Measurements from ENCODE around the gene TMEM198. TPM values are rescaled to one million over a fixed set of nuclear protein-coding genes. Genes with fewer than 3 reads are reported as not detected.

Gene TMEM198
- total and polyA plus RNA-seq, 2 donors (not counting 3 experiments of a cell fraction or from before 2014, with no cell fraction given), result not detected

- H4K20me1 ChIP-seq (replicated peaks; ENCODE audit: control insufficient read depth, extremely low read depth, insufficient read depth, low read length), result no peaks in the 10 kb centered on the region
- intact Hi-C loops (cut with micrococcal nuclease) (no loop called here), dilution Hi-C loops (cut with MboI; ENCODE audit: extremely low pct_ligation_motif_present, low sequenced_read_pairs) (no loop called here)
- no peaks in the 10 kb centered on the region for H3K79me2 ChIP-seq (ENCODE audit: control insufficient read depth, insufficient read depth, low read length)
- no TSS peak for BruUV-seq (replicated peaks)
- H3K9me3 ChIP-seq (replicated peaks; ENCODE audit: control insufficient read depth, insufficient read depth, low read length), result no peaks in the 10 kb centered on the region
- DNase-seq (ENCODE audit: low read depth, low spot score), result no peak
- no peaks in the 10 kb centered on the region for H3K9me1 ChIP-seq (replicated peaks; ENCODE audit: control insufficient read depth, extremely low read depth, insufficient read depth, low read length)
- H3K36me3 ChIP-seq (ENCODE audit: control insufficient read depth in 2 of 2, extremely low read depth in 1 of 2, insufficient read depth in 2 of 2, low read length in 2 of 2), result no peaks in the 10 kb centered on the region
- no peak for FAIRE-seq
- TF ChIP-seq, protein P1, sequence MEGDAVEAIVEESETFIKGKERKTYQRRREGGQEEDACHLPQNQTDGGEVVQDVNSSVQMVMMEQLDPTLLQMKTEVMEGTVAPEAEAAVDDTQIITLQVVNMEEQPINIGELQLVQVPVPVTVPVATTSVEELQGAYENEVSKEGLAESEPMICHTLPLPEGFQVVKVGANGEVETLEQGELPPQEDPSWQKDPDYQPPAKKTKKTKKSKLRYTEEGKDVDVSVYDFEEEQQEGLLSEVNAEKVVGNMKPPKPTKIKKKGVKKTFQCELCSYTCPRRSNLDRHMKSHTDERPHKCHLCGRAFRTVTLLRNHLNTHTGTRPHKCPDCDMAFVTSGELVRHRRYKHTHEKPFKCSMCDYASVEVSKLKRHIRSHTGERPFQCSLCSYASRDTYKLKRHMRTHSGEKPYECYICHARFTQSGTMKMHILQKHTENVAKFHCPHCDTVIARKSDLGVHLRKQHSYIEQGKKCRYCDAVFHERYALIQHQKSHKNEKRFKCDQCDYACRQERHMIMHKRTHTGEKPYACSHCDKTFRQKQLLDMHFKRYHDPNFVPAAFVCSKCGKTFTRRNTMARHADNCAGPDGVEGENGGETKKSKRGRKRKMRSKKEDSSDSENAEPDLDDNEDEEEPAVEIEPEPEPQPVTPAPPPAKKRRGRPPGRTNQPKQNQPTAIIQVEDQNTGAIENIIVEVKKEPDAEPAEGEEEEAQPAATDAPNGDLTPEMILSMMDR (IDR thresholded peaks at IDR 0.05; ENCODE audit: extremely low read depth in 1 of 2, insufficient read depth in 1 of 2, low read depth in 1 of 2, low read length in 2 of 2), result peak; percentile 37 to 70
- TF ChIP-seq POLR2AphosphoS5 (IDR thresholded peaks at IDR 0.05; ENCODE audit: insufficient read depth, low read depth, low read length) (no peak), POLR2A (IDR thresholded peaks at IDR 0.05; ENCODE audit: low read depth, low read length) (no peak)
- no peak overlapping the region for H3K4me3 ChIP-seq (replicated peaks in 1 of 3; ENCODE audit: insufficient read depth in 1 of 3, low read depth in 1 of 3, low read length in 3 of 3)
- peaks cover 0 to 3% of the 10 kb centered on the region in 2 experiments for H3K27me3 ChIP-seq (ENCODE audit: control insufficient read depth in 2 of 2, insufficient read depth in 2 of 2, low read length in 2 of 2)
- H2AFZ ChIP-seq (ENCODE audit: low read depth, low read length), result no peak overlapping the region
- no peak overlapping the region for H3K4me2 ChIP-seq (ENCODE audit: insufficient read depth, low read length)
- no peak overlapping the region for H3K27ac ChIP-seq (ENCODE audit: insufficient read depth, low read depth, low read length)
- no peak overlapping the region for H3K9ac ChIP-seq (replicated peaks; ENCODE audit: extremely low read depth, insufficient read depth, low read length)
- ChIA-PET CTCF (interaction anchor here (0.5 to 2.9 kb wide), 37 partner anchors 8 to 172 kb away, joined by 3 to 42 read pairs (median 5); partner anchors contain the start of genes CHPF, OBSL1, STK11IP and TMEM198), POLR2A (no interaction called here)
- H3K4me1 ChIP-seq (ENCODE audit: control insufficient read depth, extremely low read depth, insufficient read depth, low read length), result no peaks in the 10 kb centered on the region
Observed at GRCh38 chr2:219560037-219560892, 16.4 kb downstream of the TMEM198 start.

DNA sequence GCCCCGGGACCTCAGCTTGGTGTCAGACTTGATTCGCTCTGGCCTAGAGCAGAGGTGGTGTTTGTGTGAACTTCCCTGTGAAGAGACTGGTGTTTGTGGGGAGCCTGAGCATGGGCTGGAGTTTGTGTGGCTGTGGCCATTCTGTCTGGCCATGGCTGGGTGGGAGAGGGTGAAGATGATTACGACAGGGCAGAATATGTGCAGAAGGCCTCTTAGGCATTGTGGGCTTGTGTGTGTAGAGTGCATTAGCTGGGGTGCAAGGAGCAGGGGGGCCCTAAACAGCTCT, 17.0 kb downstream of the TMEM198 start:
- no peak overlapping the region for H3K4me2 ChIP-seq (ENCODE audit: insufficient read depth, low read length)
- intact Hi-C loops (cut with micrococcal nuclease), result no loop called here

More for the DNA sequence above, 17.0 kb downstream of the TMEM198 start:
- no peak for FAIRE-seq
- Histone ChIP-seq H4K20me1 (replicated peaks; ENCODE audit: control insufficient read depth, extremely low read depth, insufficient read depth, low read length) (no peaks in the 10 kb centered on the region), H3K9me3 (replicated peaks; ENCODE audit: control insufficient read depth, insufficient read depth, low read length) (no peaks in the 10 kb centered on the region), H3K9ac (replicated peaks; ENCODE audit: extremely low read depth, insufficient read depth, low read length) (no peak overlapping the region), H2AFZ (ENCODE audit: low read depth, low read length) (no peak overlapping the region), H3K79me2 (ENCODE audit: control insufficient read depth, insufficient read depth, low read length) (no peaks in the 10 kb centered on the region), H3K27me3 (ENCODE audit: control insufficient read depth in 2 of 2, insufficient read depth in 2 of 2, low read length in 2 of 2) (peaks cover 0 to 3% of the 10 kb centered on the region in 2 experiments), H3K27ac (ENCODE audit: insufficient read depth, low read depth, low read length) (no peak overlapping the region), H3K4me3 (replicated peaks in 1 of 3; ENCODE audit: insufficient read depth in 1 of 3, low read depth in 1 of 3, low read length in 3 of 3) (no peak overlapping the region), H3K9me1 (replicated peaks; ENCODE audit: control insufficient read depth, extremely low read depth, insufficient read depth, low read length) (no peaks in the 10 kb centered on the region), H3K36me3 (ENCODE audit: control insufficient read depth in 2 of 2, extremely low read depth in 1 of 2, insufficient read depth in 2 of 2, low read length in 2 of 2) (no peaks in the 10 kb centered on the region), H3K4me1 (ENCODE audit: control insufficient read depth, extremely low read depth, insufficient read depth, low read length) (no peaks in the 10 kb centered on the region)
- dilution Hi-C loops (cut with MboI; ENCODE audit: extremely low pct_ligation_motif_present, low sequenced_read_pairs), result no loop called here
- ChIA-PET CTCF (interaction anchor here (0.7 to 2.9 kb wide), 31 partner anchors 8 to 172 kb away, joined by 3 to 42 read pairs (median 5); partner anchors contain the start of genes CHPF, OBSL1, STK11IP and TMEM198), POLR2A (no interaction called here)
- DNase-seq (ENCODE audit: low read depth, low spot score), result no peak
- TF ChIP-seq POLR2A (IDR thresholded peaks at IDR 0.05; ENCODE audit: low read depth, low read length), result no peak
- no peak for TF ChIP-seq MAX (IDR thresholded peaks at IDR 0.05; ENCODE audit: insufficient read depth, insufficient read length)
- no peak for TF ChIP-seq EZH2 (IDR thresholded peaks at IDR 0.05; ENCODE audit: borderline replicate concordance, low read depth, low read length, severe bottlenecking)
- no peak for TF ChIP-seq FOS (IDR thresholded peaks at IDR 0.05; ENCODE audit: borderline replicate concordance, insufficient read depth, low read length)
- TF ChIP-seq, protein P1 (IDR thresholded peaks at IDR 0.05; ENCODE audit: extremely low read depth in 1 of 2, insufficient read depth in 1 of 2, low read depth in 1 of 2, low read length in 2 of 2), result no peak
- TF ChIP-seq POLR2AphosphoS5 (IDR thresholded peaks at IDR 0.05; ENCODE audit: insufficient read depth, low read depth, low read length), result no peak
- TF ChIP-seq JUN (IDR thresholded peaks at IDR 0.05; ENCODE audit: borderline replicate concordance, insufficient read depth, insufficient read length, low read depth), result no peak
- BruUV-seq (replicated peaks), result no TSS peak
